ENCODE results near the gene LARGE2. TPM values are rescaled to one million over a fixed set of nuclear protein-coding genes. Genes with fewer than 3 reads are reported as not detected.

Gene LARGE2
- total and polyA plus RNA-seq, 9 of the 15 experiments (the other 6 are each of a cell fraction or from before 2014, with no cell fraction given) = 0.56 to 14.1 (median 6.6) TPM

- TF ChIP-seq ATF7 (IDR thresholded peaks at IDR 0.05) (no peak), SAP30 (IDR thresholded peaks at IDR 0.05; ENCODE audit: borderline replicate concordance, insufficient read depth, low read depth, low read length, poor library complexity, severe bottlenecking) (no peak), STAT6 (CRISPR knock-in tag; IDR thresholded peaks at IDR 0.05) (no peak), CBX1 (IDR thresholded peaks at IDR 0.05; ENCODE audit: low read depth) (no peak), ESRRB (CRISPR knock-in tag; IDR thresholded peaks at IDR 0.05; ENCODE audit: borderline replicate concordance) (no peak), NR3C1 (CRISPR knock-in tag; IDR thresholded peaks at IDR 0.05) (no peak), ZNF253 (CRISPR knock-in tag; conservative IDR thresholded peaks at IDR 0.05) (no peak), CBX2 (IDR thresholded peaks at IDR 0.05; ENCODE audit: insufficient read depth, low read length, poor library complexity, severe bottlenecking) (no peak), ZBTB1 (CRISPR knock-in tag; IDR thresholded peaks at IDR 0.05; ENCODE audit: borderline replicate concordance, low read depth) (no peak), FOXK1 (CRISPR knock-in tag; IDR thresholded peaks at IDR 0.05; ENCODE audit: borderline replicate concordance) (no peak), ZNF384 (IDR thresholded peaks at IDR 0.05; ENCODE audit: low read depth, low read length) (0 out of 2 replicates have a peak, but pooled peaks have one; percentile 12), TCF7L2 (IDR thresholded peaks at IDR 0.05; ENCODE audit: low read depth, low read length) (no peak), ARID2 (IDR thresholded peaks at IDR 0.05) (peak; percentile 90), HCFC1 (IDR thresholded peaks at IDR 0.05; ENCODE audit: low read depth, low read length) (no peak), KAT2B (IDR thresholded peaks at IDR 0.05; ENCODE audit: low read depth, low read length) (no peak), FOS (IDR thresholded peaks at IDR 0.05; ENCODE audit: extremely low read depth, insufficient read length) (no peak), ZNF717 (CRISPR knock-in tag; IDR thresholded peaks at IDR 0.05) (no peak), ZBTB17 (CRISPR knock-in tag; IDR thresholded peaks at IDR 0.05) (no peak), NCOA6 (IDR thresholded peaks at IDR 0.05) (no peak), PHB (CRISPR knock-in tag; IDR thresholded peaks at IDR 0.05) (no peak), KAT8 (IDR thresholded peaks at IDR 0.05; ENCODE audit: low read depth) (no peak), NFIX (CRISPR knock-in tag; IDR thresholded peaks at IDR 0.05; ENCODE audit: low read depth) (no peak), OTX1 (CRISPR knock-in tag; IDR thresholded peaks at IDR 0.05) (no peak), CBFA2T2 (conservative IDR thresholded peaks at IDR 0.05) (no peak), SMAD1 (IDR thresholded peaks at IDR 0.05; ENCODE audit: low read depth, low read length, partially characterized antibody) (no peak), ZNF134 (CRISPR knock-in tag; conservative IDR thresholded peaks at IDR 0.05) (no peak)
- TF ChIP-seq, protein P1, sequence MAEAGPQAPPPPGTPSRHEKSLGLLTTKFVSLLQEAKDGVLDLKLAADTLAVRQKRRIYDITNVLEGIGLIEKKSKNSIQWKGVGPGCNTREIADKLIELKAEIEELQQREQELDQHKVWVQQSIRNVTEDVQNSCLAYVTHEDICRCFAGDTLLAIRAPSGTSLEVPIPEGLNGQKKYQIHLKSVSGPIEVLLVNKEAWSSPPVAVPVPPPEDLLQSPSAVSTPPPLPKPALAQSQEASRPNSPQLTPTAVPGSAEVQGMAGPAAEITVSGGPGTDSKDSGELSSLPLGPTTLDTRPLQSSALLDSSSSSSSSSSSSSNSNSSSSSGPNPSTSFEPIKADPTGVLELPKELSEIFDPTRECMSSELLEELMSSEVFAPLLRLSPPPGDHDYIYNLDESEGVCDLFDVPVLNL (CRISPR knock-in tag; IDR thresholded peaks at IDR 0.05; ENCODE audit: low read depth) = no peak
- TF ChIP-seq, protein P2, sequence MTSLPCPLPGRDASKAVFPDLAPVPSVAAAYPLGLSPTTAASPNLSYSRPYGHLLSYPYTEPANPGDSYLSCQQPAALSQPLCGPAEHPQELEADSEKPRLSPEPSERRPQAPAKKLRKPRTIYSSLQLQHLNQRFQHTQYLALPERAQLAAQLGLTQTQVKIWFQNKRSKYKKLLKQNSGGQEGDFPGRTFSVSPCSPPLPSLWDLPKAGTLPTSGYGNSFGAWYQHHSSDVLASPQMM (CRISPR knock-in tag; IDR thresholded peaks at IDR 0.05) = no peak
Measured at GRCh38 chr11:45964911-45965389, 42.5 kb downstream of the LARGE2 start (continued).

Data from K562 (cell line).